Measurements from ENCODE around the gene EFHD1.
"Not testable (repeated sequence)": the region's sequence is repeated elsewhere in the genome, so short reads cannot be mapped to it uniquely, and the experiment has no call there.

Gene EFHD1

DNA sequence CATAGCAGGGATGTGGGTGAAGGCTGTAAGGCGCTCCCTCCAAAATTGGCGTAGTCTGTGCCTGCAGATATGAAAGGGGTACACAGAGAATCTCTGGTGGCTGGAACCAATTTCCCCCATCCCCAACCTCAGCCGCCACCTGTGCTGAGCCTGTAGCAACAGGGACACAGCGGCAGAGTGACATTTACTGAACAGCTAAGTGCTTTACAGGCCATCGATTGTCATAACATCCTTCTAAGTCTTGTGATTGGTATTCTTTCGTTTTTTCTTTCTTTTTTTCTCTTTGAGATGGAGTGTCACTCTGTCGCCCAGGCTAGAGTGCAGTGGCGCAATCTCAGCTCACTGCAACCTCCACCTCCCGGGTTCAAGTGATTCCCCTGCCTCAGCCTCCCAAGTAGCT is 12.2 kb upstream of the EFHD1 start:
- no peak for DNase-seq

DNA sequence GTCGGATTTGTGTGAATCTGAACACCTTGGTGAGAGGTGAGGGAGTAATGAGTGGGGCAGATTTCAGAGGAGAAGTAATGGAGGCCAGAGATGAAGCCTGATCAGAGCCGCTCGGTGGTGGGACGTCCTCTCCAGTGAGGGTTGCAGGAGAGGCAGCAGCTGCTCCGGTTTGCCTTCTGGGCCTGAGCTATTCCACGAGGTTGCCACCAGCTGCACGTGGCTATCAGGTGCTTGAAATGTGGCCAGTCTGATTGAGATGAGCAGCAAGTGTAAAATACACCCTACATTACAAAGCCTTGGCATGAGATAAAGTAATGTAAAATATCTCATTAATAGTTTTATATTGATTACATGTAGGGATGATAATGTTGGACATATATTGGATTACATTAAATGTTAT is 10.8 kb upstream of the EFHD1 start:
- DNase-seq: no peak

DNA sequence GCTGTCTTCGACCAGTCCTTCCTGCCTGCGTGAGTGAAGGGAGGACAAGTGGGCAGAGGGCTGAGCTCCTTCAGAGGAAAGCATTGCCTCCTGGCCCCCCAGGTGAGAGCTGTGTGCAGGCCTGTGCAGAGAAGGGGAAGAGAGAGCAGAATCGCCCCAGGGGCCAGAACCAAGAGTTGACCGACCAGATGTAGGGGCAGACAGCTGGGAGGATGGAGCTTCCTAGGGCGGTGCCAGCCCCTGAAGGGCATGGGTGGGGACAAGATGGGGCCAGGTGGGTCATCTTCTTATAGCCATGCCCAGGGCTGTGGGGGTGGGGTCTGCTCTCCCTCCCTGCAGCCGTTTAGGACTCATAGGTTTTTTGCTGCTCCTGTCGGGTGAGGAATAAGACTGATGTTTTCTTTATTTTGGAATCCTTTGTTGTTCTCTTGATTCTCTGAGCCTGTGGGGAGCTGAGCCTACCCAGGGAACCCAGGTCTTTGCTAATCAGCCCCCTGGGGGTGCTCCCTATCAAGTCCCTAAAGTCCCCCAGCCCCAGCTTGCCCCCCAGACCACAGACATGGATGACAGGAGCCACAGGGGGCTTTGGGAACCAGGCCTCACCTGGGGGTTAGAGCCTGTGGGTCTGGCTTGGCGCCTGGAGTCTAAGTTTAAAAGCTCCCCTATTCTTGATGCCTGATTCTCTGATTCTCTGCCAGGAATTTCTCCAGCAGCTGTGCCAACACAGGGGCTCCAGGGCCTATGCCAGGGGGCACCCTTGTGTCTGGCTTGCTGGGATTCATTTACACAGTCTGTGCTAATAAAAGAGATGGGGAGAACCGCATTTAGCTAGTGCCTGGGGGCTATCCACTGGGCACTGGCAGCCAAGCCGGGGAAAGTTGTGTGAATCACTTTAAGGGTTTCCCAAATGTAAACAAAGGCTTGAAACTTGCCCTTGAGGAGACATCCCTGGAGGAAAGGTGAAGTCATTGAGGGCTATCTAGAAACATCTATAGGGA is 9.3 kb upstream of the EFHD1 start:
- peak; percentile 26 for DNase-seq

DNA sequence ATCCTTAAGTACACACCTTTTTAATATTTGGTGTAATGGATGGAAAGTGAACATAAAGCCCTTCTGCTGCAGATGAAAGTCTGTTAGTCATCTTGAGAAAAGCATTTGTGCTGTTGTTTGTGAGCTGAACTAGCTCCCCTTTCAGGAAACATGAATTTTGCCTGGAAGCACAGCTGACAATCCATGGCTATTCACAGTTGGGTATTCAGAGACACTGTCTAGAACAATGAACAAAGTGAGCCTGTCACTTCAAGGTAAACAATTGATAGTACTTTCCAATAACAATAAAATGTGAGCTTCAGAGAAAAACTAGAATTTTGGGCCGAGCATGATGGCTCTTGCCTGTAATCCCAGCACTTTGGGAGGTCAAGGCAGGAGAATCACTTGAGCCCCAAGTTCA is 6.8 kb upstream of the EFHD1 start:
- DNase-seq: no peak

DNA sequence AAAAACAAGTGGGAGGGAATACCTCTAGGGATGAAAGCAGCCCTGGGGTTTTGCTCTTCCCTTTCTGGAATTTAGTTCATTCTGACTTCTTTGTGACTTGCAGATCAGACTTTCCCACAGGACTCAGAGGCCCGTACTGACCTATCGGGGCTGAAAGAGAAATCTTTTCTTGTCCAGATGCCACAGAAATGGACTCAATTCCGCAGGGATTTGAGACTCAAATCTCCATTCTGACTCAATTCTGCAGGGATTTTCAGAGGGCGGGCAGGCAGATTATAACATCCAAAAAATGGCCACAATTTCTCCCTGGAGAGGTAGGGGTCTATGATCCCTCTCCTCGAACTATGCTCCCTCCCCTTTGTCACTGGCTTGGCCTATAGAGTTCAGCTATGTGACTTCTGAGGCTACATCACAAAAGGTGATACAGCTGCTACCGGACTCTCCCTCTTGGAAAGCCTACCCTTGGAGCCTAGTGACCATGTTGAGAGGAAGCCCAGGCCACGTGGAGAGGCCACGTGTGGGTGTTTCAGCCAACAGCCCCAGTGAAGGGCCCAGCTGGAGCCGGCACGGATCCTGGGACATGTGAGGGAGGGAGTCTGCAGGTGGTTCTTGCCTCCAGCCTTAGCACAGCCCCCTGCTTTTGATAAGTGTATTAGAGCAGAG is 4.8 kb upstream of the EFHD1 start:
- no peak for DNase-seq

DNA sequence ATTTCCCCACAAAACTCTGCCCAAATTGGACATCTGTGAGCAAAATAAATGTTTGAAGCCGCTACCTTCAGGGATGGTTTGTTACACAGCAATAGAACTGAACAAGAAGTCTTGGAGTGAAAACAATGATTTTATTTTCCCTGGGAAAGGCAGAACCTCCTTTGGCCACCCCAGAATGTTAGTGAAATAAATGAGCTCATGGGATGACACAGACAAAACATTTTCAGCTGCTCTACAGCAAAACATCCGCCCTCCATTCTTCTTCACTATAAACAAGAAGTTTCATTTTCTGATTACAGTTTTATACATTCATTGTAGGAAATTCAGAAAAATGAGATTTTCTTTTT is 4.3 kb upstream of the EFHD1 start:
- no peak for DNase-seq

DNA sequence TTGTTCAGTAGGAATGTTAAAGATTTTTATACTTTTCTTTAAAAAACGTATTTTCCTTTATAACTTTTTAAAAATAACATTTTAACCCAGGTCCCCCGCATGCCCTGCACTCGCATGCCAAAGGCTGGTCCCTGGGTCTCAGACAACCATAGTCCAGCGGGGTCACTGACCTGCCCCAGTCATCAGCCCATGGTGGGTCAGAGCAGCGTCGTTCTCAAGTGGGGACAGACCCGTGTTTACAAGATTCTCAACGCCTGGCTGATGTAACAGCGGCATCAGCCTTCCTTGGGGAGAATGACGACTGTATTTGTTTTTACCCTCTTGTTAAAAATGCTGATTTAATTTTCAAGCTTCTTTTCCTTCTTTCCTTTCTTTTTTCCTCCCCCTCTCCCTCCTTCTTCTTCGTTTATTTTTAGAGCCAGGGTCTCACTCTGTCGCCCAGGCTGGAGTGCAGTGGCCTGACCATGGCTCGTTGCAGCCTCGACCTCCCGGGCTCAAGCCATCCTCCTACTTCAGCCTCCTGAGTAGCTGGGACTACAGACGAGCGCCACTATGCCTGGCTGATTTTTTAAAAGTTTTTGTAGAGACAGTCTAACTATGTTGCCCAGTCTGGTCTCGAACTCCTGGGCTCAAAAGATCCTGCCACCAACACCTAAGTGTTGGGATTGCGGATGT is 1.0 kb upstream of the EFHD1 start:
- no peak for DNase-seq

DNA sequence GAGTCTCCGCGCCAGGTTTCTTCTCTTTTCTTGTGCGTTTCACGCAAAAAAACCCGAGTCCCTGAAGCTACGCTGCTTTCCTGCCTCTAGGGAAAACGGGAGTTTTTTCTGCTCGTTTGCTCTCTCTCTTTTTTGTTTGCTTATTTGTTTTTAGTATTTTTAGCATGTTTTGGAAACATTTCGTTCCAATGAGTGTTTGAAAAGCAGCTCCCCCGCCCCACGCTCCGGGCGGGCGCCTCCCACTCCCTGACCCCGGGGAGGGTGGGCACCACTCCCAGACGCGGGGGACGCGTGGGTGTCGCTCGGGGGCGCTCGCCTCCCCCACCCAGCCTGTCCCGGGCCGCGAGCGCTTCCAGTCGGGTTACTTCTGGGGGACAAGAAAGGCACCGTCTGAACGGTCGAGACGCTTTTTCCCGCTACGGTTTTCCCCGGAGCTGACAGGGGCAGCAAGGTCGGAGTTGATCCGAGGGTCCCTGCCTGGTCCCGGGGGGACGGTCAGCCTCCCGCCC is 446 bp upstream of the EFHD1 start:
- peak; percentile 15 for DNase-seq

DNA sequence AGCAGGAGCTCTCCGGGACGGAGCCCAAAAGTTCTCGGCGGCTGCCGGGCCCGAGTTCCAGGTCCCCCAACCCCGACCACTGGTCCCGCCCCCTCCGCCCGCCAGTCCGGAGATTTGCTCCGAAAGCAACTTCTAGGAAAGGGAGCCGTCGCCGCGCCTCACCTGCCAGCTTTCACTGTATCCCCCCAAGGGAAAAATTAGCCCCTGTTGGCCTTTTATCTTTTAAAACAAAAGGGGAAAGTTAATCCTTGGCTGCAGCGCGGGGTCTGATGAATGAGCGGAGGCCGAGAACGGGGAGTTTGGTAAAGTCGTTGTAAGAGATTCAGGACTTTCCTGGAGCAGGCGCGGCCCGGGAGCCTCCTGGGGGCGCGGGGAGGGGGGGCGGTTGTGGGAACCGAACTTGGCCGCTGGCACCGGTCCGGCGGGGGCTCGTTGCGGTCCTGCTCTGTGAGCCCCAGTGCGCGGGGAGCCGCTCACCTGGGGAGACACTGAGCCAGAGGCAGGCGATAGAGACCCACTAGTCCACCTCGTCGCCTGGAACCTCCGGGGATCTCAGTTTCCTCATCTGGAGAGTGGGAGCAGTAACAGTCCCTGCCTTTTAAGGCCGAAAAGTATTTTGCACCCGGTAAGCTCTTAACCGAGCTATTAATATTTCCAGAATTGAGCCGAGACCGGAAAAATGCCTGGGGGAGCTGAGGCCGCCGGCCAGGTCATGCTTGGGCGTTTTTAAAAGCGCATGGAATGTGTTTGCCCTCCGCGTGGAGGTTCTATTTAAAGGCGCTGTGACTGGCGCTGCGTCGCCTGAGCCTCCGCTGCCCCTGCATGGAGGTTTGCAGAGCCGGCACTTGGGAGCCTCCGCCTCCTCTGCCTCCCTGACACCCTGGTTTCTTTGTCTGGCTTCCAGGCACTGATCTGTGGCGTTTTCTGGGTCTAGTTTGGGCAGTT is 1.1 kb downstream of the EFHD1 start:
- no peak for DNase-seq

DNA sequence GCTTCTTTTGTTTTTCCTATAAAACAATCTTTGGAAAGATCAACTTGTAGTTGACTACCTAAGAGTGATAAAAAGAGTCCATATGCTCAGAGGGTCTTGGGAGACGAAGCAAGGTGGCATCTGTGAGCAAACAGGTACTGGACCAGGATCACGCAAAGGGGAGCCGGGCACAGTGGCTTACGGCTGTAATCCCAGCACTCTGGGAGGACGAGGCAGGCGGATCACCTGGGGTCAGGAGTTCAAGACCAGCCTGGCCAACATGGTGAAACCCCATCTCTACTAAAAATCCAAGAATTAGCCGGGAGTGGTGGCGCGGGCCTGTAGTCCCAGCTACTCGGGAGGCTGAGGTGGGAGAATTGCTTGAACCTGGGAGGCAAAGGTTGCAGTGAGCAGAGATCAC is 2.0 kb downstream of the EFHD1 start:
- not testable (repeated sequence) for DNase-seq

DNA sequence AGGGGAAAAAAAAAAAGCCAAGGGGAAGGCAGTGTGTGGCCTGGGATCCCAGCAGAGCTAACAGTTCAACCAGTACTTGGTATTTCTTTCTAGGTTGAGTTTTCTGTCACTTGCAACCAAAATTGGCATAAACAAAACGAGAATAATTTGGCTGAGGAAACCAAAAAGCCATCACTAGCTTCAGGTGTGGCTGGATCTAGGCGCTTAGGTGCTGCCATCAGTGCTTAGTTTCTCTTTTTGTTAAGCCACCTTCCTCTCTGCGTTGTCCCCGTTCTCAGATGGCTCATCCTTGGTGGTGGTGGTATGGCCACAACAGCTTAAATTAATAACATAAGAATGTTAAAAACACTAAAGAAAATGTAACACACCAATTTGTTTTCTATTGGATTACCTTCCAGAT is 2.4 kb downstream of the EFHD1 start:
- DNase-seq: no peak

DNA sequence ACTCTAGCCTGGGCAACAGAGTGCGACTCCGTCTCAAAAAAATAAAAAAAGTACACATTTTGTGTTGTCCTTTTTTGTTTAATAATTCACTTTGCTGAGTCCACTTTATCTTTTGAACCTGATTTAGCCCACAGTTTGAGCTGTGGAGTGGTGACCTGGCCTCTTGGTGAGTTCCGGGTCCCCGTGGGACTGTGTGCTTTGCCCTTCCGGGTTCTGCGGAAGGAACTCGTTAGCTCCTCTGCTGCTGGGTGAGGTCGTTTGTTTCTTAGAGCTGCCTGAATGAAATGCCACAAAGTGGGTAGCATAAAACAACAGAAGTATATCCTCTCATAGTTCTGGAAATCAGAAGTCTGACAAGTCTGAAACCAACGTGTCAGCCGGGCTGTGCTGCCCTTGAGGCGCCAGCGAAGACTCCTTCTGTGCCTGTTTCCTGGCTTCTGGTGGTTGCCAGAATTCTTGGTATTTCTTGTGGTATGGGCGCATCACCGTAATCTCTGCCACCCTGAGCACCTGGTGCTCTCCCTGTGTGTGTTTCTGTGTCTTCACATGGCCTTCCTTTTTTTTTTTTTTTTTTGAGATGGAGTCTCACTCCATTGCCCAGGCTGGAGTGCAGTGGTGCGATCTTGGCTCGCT is 3.5 kb downstream of the EFHD1 start:
- DNase-seq: no peak

DNA sequence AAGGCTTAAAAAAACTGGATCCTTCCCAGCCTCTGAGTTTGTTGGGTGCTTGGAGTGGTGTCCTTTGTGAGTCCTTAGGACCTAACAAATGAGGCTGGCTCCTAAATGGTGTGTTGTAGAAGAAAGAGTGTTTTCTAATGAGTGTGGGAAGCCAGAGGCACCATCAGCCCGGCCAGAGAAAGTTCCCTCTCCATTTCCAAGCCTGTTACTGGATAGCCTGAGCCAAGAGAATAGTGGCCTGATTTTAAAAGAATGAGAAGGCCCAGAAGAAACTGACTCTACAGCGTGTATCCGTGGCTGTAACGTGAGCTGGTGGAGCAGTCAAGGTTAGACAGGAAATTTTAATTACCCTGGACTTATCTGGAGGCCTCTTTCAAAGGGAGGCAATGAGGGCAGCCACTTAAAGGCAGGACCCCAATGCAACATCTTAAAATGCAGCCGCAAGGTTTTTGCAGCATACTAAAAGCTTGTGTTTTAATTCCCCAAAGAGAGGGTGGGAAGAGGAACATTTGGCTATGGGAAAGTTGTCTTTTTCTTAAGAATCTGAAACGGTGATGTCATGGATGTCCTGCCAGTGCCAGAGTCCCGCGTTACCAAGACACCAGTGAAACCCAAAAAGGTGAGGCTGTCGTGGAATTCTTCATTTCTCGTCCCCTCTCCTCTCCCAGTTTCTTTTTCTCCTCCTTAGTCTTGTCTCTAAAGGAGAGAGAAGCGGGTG is 4.6 kb downstream of the EFHD1 start:
- DNase-seq: no peak

DNA sequence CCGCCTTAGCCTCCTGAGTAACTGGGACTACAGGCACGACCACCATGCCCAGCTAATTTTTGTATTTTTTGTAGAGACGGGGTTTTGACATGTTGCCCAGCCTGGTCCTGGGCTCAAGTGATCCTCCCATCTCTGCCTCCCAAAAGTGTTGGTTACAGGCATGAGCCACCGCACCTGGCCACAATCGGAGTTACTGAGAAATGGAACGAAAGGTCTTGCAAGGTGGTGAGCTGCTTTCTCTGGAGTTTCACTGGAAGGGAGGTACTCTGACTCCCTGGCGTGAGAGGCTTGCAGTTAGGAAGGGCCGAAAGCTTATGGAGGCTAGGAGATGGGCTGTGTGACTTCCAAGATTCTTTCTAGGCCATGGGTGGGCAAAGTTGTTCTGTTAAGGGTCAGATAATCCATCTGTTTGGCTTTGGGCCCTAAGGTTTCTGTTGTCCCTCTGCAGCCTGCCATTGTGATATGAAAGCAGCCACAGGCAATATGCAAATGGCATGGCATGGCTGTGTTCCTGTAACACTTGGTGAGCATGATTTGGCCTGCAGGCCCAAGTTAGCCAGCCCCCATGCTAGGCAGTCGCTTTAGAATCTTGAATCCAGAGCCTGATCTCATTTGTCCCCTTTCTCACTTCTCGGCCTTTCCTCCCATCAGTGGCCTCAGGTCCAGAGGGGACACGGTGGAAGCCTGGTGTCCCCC is 7.9 kb downstream of the EFHD1 start:
- no peak for DNase-seq

DNA sequence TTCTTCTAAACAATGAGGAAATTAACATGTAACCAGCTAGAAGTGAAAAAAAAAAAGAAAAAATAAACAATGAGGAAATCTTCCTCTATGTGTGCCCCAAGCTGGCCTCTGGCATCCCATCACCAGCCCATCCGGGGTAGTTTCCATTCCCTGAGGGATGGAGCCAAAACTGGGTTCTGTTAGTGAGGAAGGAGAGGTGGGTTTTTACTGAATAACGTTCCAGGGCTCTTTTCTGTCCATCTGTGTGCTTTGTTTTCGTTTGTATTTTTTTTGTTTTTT is 9.7 kb downstream of the EFHD1 start:
- no peak for DNase-seq

DNA sequence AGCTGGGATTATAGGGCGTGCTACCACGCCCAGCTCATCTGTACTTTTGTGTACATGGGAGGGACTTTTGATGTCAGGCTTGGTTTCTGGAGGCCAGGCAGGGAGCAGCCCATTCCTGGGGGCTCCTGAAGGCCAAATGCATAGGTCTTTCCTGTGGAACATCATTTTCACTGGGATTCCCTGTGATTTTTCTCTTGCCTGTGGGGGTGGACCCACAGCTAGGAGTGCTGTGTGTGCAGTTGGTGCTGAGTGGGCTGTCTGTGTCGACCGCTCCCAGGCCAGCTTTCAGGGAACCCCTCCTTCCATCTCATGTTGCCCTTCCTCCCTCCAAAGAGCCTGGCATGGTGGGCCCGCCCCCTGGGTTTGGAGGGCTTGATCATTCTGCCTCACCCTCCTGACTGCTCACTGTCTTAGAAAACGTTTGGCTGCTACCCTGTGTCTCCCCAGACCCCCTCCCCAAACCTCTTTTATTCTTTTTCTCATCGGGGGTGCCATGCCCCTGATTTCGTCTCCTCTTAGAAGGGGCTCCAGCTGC is 10.5 kb downstream of the EFHD1 start:
- DNase-seq: no peak

DNA sequence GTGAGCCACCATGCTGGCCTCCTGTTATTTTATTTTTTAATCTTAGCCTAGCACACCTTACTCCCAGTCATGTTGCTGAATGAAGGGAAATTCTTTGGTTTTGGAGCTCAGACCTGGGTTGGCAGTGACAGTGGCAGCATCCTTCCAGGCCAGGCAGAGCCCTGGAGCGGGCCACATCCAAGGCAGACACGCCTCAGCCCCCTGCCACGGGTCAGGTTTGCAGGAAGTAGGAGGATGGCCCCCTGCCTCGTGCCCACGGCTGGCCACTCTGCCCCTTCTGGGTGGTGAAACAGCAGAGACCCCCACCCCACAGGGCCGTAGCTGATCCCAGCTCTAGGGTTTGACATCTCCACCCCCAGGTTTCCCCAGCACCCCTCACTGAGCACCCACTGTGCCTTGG is 11.7 kb downstream of the EFHD1 start:
- no peak for DNase-seq

DNA sequence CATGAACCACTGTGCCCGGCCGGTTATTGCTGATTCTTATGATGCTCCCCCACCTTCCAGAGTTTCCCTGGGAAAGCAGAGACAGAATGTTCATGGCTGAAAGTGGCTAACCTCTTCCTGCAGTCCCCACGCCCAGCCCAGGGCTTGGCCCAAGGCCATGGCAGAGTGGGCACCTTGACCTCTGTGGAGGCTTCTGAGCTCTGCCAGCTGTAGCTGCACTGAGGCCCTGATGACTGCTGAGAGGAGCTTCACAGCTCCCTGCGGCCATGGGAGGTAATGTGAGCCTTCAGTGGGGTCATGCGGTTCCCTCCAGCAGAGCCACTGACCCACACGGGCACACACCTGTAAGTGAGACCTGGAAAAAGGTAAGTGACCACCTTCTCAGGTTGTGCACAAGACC is 13.3 kb downstream of the EFHD1 start:
- DNase-seq: no peak

DNA sequence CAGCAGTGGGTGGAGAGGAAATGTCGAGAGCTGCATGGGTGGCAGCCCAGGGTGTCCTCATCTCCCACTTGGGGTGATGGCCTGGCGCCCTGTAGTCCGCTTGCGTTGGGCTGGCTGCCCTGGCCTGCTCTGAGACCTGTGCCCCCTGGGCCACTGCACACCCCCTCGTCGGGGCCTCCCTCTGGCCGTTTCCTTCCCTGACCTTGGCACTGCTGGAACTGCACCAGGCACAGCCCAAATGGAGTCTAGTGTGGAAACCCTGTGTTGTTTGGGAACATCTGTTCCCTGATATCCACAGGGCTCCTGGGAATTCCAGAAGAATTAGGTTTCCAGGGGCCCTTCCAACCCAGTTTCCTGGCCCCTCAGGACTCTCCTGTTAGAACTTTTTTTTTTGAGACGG is 13.9 kb downstream of the EFHD1 start:
- no peak for DNase-seq

DNA sequence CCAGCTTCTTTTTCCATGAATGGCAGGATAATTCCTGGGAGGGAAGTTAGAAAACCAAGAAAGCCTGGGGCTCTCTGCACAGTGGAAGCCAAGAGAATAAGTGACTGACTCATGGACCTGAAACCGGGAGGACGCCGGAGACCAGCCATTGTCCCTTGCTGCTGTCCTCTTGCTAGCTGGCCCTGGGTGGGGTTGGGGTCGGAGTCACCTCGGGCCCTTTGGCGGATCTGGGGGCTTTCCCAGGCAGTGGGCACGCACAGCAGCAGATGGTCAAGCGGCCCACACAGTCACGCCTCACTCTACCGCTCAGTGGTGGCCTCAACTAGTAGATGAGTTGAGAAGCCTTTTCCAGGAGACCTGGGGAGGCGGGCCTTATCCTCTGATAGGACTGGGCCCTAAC is 15.6 kb downstream of the EFHD1 start:
- DNase-seq: no peak

DNA sequence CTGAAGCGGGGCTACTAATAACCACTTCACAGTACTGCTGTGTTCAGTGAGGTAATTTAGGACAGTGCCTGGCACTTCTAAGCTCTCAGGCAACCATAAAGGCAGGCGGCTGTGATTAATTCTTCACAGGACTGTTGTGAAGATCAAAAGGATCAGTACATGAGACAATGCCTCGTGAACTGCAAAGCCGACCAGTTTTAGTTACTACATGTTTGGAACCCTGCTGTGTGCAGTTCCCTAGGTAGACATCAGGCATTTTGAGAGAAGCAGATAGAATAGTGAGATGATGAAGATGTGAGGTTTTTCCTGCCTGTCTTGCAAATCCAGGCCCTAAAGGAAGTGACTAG is 19.1 kb downstream of the EFHD1 start:
- no peak for DNase-seq
